Motor neuron (in vitro differentiated cells): ENCODE data around the gene HPN. TPM values are rescaled to one million over a fixed set of nuclear protein-coding genes. Genes with fewer than 3 reads are reported as not detected.
"Not testable (repeated sequence)": the region's sequence is repeated elsewhere in the genome, so short reads cannot be mapped to it uniquely, and the experiment has no call there.

Experiments used
- ATAC-seq, 8 experiments: fragments of 200-7000 bp; cut with Tn5 transposase; replicated peaks in 6 of 8; 2 replicates each; pipeline ENCODE4 v1.8.0; 2021; ENCODE audit warnings: mild to moderate bottlenecking in 8 of 8, moderate library complexity in 8 of 8
- H3K27ac ChIP-seq, 2 donors: fragments of 250-450 bp; sonication (Bioruptor Pico); 2 replicates each; pipeline ENCODE4 v1.9.0; 2021; ENCODE audit warnings: antibody characterized with exemption in 2 of 2, mild to moderate bottlenecking in 2 of 2, moderate library complexity in 1 of 2
- H3K4me1 ChIP-seq, 2 donors: fragments of 250-450 bp; sonication (Bioruptor Pico); replicated peaks in 1 of 2; 2 replicates each; pipeline ENCODE4 v1.6.1; 2021; ENCODE audit warnings: antibody characterized with exemption in 2 of 2, mild to moderate bottlenecking in 2 of 2, moderate library complexity in 1 of 2
- H3K4me3 ChIP-seq, 5 donors: fragments of 250-450 bp; sonication (Bioruptor Pico); 2 replicates each; pipeline ENCODE4 v1.9.0; 2021; ENCODE audit warnings: antibody characterized with exemption in 5 of 5, mild to moderate bottlenecking in 5 of 5, moderate library complexity in 4 of 5
- WGBS, 10 experiments: fragments of 450-650 bp; shearing (Covaris generic); methylation state at CpG; one replicate each; pipeline ENCODE4 v1.0.0; 2022; 5-methylcytosine and 5-hydroxymethylcytosine counted together
- in situ Hi-C, 9 experiments: fragments of 400-800 bp; cut with MboI; loops; one replicate each; pipeline ENCODE4 v1.15.0; 2021; ENCODE audit warnings: low sequenced_read_pairs in 9 of 9, low pct_unique_long_range_greater_than_20kb in 2 of 9; ENCODE audit not compliant: unreplicated experiment in 9 of 9
- total RNA-seq, 8 experiments: library from RNA; unstranded; fragments of 300-600 nt; gene quantifications; 2 replicates each; pipeline versions ENCODE4 v1.2.3 to v1.2.4, GENCODE V29; 2022

The HPN gene
- total RNA-seq = under 1 TPM in 7 of 8 experiments, not detected in 1; 0.09 to 0.95 (median 0.45) TPM

DNA sequence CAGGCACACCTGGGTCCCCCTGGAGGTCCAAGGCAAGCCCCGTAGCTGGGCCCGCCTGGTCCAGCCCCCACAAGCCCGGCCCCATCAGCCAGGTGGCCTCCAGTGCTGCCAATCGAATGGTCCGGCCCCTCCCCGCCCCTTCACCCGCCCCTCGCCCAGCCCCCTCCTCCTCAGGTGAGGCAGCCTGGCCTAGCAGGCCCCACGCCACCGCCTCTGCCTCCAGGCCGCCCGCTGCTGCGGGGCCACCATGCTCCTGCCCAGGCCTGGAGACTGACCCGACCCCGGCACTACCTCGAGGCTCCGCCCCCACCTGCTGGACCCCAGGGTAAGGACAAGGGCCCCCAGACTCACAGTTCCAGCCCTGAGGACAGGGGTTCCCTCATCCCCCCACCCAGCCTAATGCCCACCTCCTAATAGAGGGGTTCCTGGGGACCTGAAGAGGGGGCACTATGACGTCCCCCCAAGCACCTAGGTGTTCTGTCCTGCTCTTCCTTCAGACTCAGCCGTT lies at the start of gene HPN:
Gene HPN, plus strand, starts transcription at position 174 of the 508 bp plus-strand sequence. CDS start 786 bp downstream, outside the sequence.
- Histone ChIP-seq H3K4me1 (peaks cover 18 to 37% of the 10 kb centered on the region in 2 donors), H3K4me3 (no peak within 1 kb of the TSS), H3K27ac (no peak within 1 kb of the TSS)
- in situ Hi-C loops = no loop called here
- no CpG with 5 or more reads among the region's 19 CpGs for WGBS, 10 experiments
- no peak for ATAC-seq

DNA sequence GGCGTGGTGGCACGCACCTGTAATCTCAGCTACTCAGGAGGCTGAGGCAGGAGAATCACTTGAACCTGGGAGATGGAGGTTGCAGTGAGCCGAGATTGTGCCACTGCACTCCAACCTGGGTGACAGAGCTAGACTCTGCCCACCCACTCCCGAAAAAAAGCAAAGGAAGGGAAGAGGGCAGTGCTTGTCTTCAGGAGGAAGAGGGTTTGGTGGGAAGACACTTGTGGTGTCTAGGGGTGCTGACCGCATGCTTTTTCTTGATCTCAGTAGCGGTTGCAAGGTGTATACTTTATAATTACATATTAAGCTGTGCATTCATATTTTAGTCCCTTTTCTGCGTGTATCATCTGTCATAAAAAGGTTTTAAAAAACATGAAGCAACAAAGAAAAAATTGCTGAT lies 48.9 kb upstream of the HPN start:
- H3K27ac ChIP-seq, H3K4me3 ChIP-seq, in situ Hi-C loops, H3K4me1 ChIP-seq, ATAC-seq: not testable (repeated sequence)
- WGBS, 10 experiments = 80 to 100% (median 94%) methylated on average over 1 to 5 of the region's 7 CpGs; no CpG with 5 or more reads in 2 of the 10 experiments

DNA sequence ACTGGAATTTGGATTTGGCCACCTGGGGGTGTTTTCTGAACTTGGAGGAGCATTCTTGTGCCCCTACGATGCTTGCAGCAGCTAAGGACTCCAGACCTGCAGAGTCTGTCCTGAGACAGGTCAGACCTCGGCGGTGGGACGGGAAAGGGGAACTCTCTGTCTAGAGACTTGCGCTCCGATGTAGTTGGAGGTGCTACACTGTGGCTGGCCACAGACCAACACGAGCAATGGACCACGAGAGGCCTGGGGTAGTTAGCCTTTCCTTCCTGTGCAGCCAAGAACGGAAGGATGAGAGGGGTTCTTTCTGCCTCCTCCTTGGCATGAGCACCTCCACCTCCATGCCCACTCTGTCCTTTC lies 47.3 kb upstream of the HPN start:
- Histone ChIP-seq H3K4me1 (peaks cover 5% of the 10 kb centered on the region in 2 donors), H3K4me3 (no peak overlapping the region), H3K27ac (no peak overlapping the region)
- ATAC-seq = no peak
- in situ Hi-C loops = no loop called here
- 20 to 100% (median 90%) methylated on average over 1 to 2 of the region's 9 CpGs; no CpG with 5 or more reads in 7 of the 10 experiments for WGBS, 10 experiments

DNA sequence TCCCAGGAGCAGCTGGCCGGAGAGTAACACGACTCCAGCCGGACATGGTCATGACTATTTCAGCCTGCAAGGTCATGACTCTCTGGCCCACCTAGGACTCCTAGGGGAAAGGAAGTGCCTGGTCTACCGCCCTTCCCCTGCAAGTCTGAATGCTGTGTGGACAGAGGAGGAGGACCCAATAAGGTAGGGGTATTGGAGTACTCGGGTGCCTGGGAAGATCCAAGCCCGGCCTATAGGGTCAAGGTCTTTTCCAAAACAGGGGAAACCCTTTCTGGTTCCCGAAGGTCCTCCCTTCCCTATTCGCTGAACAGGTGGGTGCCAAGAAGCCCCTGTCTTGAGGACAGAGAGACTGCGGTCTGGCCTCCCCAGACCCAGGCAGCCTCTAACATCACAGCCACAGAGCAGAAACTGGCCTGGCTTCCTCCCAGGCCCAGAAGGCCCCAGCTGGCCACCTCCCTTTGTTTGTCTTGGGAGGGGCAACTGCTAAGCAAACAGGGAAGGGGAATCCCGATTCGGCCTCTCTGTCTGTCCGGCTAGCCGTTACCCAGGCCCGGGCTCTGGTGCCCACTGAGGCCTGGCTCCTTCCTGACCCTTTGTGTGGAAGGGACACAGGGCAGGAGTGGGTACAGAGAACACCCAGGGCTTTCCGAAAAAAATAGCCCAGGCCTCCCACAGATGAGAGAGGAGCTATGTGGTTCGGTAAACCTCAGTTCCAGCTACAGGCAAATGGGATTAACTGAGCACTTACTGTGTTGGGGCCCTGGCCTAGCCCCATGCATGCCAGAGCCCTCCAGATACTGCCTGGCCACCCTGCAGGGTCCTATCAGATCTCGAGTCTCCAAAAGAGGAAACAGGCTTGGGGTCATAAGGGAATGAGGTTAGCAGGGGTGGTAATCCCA lies 46.6 kb upstream of the HPN start:
- Histone ChIP-seq H3K4me1 (peaks cover 5 to 8% of the 10 kb centered on the region in 2 donors), H3K27ac (no peak overlapping the region), H3K4me3 (no peak overlapping the region)
- peak in 1 of 8 experiments; percentile 74 for ATAC-seq
- in situ Hi-C loops = no loop called here
- 40 to 100% (median 88%) methylated on average over 1 to 12 of the region's 17 CpGs; no CpG with 5 or more reads in 2 of the 10 experiments for WGBS, 10 experiments

DNA sequence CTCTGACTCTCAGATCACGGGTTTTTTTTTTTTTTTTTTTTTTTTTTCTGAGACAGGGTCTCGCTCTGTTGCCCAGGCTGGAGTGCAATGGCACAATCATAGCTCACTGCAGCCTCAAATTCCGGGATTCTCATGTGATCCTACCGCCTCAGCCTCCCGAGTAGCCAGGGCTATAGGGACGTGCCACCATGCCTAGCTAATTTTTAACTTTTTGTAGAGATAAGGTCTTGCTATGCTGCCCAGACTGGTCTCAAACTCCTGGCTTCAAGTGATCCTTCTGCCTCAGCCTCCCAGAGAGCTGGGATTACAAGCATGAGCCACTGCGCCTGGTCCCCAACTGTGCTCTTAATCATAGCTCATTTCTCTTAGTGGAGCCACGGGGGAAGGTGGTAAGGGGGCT lies 46.0 kb upstream of the HPN start:
- in situ Hi-C loops = no loop called here

DNA sequence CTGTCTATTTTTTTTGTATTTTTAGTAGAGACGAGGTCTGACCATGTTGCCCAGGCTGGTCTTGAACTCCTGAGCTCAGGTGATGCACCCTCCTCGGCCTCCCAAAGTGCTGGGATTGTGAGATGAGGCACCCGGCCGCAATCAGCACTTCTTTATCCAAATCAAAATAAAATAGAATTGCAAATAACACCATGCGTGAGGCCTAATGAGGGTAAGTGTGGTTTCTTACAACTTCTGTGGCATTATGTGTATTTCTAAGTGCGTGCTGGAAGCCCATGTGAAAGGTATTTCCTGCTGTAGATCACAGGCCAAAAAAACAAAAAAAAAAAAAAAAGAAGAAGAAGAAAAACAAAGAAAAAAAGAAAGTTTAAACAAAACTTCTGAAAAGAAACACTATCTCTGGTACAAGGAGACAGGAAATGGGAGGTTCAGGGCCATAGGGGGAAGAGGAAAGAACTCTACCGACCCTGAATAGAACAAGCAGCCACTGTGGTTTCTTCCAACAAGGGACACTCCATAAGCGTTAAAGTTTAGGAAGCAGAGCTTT lies 44.4 kb upstream of the HPN start:
- Histone ChIP-seq H3K27ac (no peak overlapping the region), H3K4me1 (peaks cover 9 to 13% of the 10 kb centered on the region in 2 donors), H3K4me3 (no peak overlapping the region)
- in situ Hi-C loops = no loop called here
- WGBS, 10 experiments = 20 to 85% (median 68%) methylated on average over 3 to 8 of the region's 8 CpGs; no CpG with 5 or more reads in 1 of the 10 experiments
- ATAC-seq = no peak

More for the DNA sequence above, 46.0 kb upstream of the HPN start:
- Histone ChIP-seq H3K4me3 (no peak overlapping the region), H3K4me1 (peaks cover 5 to 8% of the 10 kb centered on the region in 2 donors), H3K27ac (no peak overlapping the region)
- no peak for ATAC-seq
- WGBS, 10 experiments = 78 to 93% (median 81%) methylated on average over 1 to 7 of the region's 8 CpGs; no CpG with 5 or more reads in 4 of the 10 experiments

DNA sequence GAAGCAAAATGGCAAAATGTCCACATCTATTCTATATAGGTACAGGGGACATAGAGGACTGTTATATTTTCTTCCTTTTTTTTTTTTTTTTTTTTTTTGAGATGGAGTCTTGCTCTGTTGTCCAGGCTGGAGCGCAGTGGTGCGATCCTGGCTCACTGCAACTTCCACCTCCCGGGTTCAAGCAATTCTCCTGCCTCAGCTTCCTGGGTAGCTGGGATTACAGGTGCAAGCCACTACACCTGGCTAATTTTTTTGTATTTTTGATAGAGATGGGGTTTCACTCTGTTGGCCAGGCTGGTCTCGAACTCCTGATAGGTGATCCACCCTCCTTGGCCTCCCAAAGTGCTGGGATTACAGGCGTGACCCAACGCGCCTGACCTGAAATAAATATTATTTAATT lies 43.3 kb upstream of the HPN start:
- in situ Hi-C loops, H3K4me3 ChIP-seq, ATAC-seq, H3K27ac ChIP-seq: not testable (repeated sequence)
- 96 to 100% (median 100%) methylated on average over 1 to 4 of the region's 7 CpGs; no CpG with 5 or more reads in 3 of the 10 experiments for WGBS, 10 experiments
- H3K4me1 ChIP-seq = peaks cover 13 to 16% of the 10 kb centered on the region in 2 donors

DNA sequence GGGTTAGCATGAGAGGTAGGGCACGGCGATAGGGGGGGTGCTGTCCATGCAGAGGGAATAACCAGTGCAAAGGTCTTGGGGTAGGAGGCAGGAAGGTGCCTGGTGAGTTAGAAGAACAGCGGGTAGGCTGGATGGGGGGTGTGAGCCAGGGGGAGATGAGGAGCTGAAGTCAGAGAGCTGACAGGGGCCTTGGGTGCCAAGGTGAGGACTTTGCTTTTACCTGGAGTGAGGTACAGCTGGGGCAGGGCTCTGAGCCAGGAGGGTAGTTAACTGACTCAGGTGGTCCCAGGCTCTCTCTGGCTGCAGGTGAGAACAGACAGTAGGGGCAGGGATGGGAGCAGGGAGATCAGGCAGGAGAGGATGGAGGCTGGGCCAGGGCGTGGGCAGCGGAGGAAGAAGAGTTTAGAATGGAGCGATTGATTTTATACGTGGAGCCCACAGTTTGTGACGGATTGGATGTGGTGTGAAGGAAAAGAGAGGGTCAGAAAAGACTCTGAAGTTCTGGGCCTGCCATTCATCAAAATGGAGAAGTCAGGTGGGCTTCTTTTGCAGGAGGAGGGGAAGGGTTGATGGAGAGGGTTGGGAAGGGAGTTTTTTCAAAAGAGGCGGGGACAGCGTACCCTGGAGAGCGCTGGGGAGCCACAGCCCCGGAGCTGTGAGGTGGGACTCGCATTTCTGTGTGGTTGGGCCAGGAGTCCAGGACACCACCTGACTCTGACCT lies 42.6 kb upstream of the HPN start:
- H3K4me3 ChIP-seq = peak overlapping the region; percentile 71 to 80 (median 77)
- H3K4me1 ChIP-seq = peaks cover 15 to 21% of the 10 kb centered on the region in 2 donors
- peak overlapping the region in 1 of 2 donors; percentile 92 for H3K27ac ChIP-seq
- in situ Hi-C loops = no loop called here
- WGBS, 10 experiments = 0 to 80% (median 48%) methylated on average over 1 to 6 of the region's 13 CpGs; no CpG with 5 or more reads in 6 of the 10 experiments
- ATAC-seq = peak in 6 of 8 experiments; percentile 1 to 45 (median 30)

DNA sequence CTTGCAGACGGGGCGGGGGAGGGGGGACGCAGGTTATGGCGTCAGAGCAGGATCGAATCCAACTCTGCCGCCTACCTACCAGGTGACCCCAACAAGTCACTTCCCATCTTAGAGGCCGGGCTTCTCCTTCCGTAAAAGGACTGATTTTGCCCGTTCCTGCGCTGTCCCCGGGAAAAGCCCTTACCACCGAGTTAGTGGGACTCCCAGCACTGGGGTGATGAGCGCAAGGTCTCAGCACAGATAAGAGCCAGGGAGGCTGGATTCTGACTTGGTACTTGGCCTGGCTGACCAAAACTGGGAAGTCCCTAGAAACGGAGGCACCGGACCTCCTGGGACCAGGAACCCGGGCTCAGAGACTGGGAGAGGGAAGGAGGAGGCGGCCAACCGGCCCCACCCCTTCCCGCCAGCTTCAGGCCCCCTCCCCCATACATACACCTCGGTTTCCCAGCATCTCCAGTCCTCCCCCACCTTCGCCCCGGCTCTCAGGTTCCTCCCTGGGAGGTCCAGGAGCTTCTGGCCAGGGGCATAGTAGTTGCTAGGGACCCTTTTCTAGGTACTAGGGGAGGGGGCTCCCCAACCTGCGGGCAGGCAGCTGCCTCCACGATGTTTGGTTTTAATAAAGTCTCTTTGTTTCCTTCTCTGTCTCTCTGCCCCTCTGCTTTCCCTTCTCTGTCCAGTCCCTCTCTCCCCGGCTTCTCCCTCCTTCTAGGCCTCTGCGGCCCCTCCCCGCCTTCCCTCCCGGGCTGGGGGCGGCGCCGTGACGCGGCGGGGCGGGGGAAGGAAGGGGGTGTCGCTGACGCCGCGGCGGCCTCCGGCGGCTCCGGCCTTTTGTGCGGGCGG lies 41.8 kb upstream of the HPN start, which contains the start of gene GRAMD1A:
Gene GRAMD1A, plus strand, starts transcription at position 826 of the 840 bp plus-strand sequence. CDS start 156 bp downstream, outside the sequence.
- in situ Hi-C loops = no loop called here
- WGBS, 10 experiments = 0 to 32% (median 0%) methylated on average over 1 to 4 of the region's 45 CpGs; no CpG with 5 or more reads in 4 of the 10 experiments
- peaks cover 15 to 21% of the 10 kb centered on the region in 2 donors for H3K4me1 ChIP-seq
- peak within 1 kb of the TSS; percentile 79 to 92 for H3K27ac ChIP-seq
- peak within 1 kb of the TSS; percentile 71 to 80 (median 77) for H3K4me3 ChIP-seq
- peak; percentile 74 to 87 (median 79) for ATAC-seq

DNA sequence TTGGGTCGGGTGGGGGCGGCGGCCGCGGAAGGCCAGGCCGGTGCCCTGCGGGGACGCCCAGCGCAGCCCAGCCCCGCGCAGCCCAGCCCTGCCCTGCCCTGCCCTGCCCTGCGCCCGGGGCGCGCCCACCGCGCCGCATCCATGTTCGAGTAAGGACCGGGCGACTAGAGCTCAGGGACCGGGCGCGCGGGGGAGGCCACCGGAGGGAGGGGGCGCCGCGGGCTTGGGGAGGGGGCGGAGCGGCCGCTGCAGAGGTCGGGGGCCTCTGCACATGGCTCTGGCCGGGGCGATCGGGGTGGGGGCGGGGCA lies 41.2 kb upstream of the HPN start:
- peak in 6 of 8 experiments; percentile 66 to 83 (median 78) for ATAC-seq
- Histone ChIP-seq H3K4me1 (peaks cover 15 to 21% of the 10 kb centered on the region in 2 donors), H3K27ac (peak overlapping the region; percentile 79 to 92), H3K4me3 (peak overlapping the region; percentile 71 to 80 (median 77))
- no CpG with 5 or more reads among the region's 37 CpGs for WGBS, 10 experiments
- in situ Hi-C loops = no loop called here

DNA sequence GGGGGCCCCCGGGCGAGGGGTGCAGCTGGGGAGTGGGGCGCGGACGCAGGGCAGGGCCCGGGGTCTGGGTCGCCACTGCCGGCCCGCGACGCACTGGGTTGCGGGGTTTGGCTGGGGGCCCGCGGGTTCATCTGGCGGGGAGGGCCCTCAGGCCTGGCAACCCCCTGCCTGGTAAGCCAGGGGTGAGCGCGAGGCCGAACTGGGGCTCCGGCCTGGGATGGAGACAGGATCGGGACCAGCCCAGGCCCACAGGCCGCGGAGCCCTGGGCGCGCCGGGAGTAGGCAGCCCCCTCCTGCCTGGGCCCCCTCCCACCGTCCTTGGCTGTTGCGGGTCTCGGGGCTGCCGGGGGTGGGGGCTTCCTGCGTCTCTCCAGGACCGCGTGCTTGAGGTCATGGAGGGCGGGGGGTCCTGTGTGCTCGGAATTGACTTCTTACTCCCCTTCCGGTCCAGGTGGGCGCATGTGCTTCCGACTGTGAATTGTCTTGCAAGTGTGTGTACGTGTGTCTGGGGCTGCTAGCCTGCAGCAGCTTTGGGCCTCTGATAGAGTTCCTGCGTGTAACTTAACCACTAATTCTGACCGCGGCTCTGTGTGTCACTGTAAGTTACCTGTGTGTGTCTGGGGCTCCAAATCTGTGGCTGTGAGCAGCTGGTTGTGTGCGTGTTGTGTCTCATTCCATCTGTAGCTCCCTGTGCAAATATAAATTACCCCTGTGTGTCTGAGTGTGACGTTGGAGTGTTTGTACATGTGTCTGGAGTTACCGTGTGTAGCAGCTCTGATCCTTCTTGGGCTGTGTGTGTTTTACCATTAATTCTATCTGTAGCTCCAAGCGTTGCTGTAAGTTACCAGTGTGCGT lies 40.6 kb upstream of the HPN start:
- H3K27ac ChIP-seq = peak overlapping the region; percentile 79 to 92
- 0 to 10% (median 5%) methylated on average over 2 to 8 of the region's 46 CpGs; no CpG with 5 or more reads in 5 of the 10 experiments for WGBS, 10 experiments
- in situ Hi-C loops = no loop called here
- H3K4me1 ChIP-seq = peaks cover 15 to 21% of the 10 kb centered on the region in 2 donors
- H3K4me3 ChIP-seq = peak overlapping the region; percentile 71 to 80 (median 77)
- peak; percentile 3 to 36 (median 21) for ATAC-seq
